ENCODE results near the gene ACSM4.
"Not testable (repeated sequence)": the region's sequence is repeated elsewhere in the genome, so short reads cannot be mapped to it uniquely, and the experiment has no call there.

Gene ACSM4

GRCh38 chr12:7303772-7304171 is at the start of gene ACSM4:
Gene ACSM4 (plus strand): TSS chr12:7304072. CDS start chr12:7304332, 260 bp downstream.
- no peak for DNase-seq

- no peak for DNase-seq
Measured at GRCh38 chr12:7259060-7259459, 44.8 kb upstream of the ACSM4 start.

- no peak for DNase-seq
Measured at GRCh38 chr12:7264538-7264937, 39.3 kb upstream of the ACSM4 start.

- DNase-seq: no peak
Measured at GRCh38 chr12:7265251-7265650, 38.6 kb upstream of the ACSM4 start.

GRCh38 chr12:7269273-7269672 is 34.6 kb upstream of the ACSM4 start:
- DNase-seq: no peak

- DNase-seq: no peak
Measured at GRCh38 chr12:7271893-7272514, 31.9 kb upstream of the ACSM4 start.

GRCh38 chr12:7275482-7275881 is 28.4 kb upstream of the ACSM4 start:
- DNase-seq: not testable (repeated sequence)

GRCh38 chr12:7282844-7283243 is 21.0 kb upstream of the ACSM4 start:
- DNase-seq: no peak

- no peak for DNase-seq
Measured at GRCh38 chr12:7289743-7290142, 14.1 kb upstream of the ACSM4 start.

- DNase-seq: not testable (repeated sequence)
Measured at GRCh38 chr12:7290588-7290987, 13.3 kb upstream of the ACSM4 start.

GRCh38 chr12:7292300-7292699 is 11.6 kb upstream of the ACSM4 start:
- DNase-seq: no peak

- no peak for DNase-seq
Measured at GRCh38 chr12:7293670-7294069, 10.2 kb upstream of the ACSM4 start.

GRCh38 chr12:7295529-7295928 is 8.3 kb upstream of the ACSM4 start:
- no peak for DNase-seq

- no peak for DNase-seq
Measured at GRCh38 chr12:7297865-7298264, 6.0 kb upstream of the ACSM4 start.

GRCh38 chr12:7302266-7302986 is 1.4 kb upstream of the ACSM4 start:
- DNase-seq: no peak

GRCh38 chr12:7303230-7303629 is 642 bp upstream of the ACSM4 start:
- DNase-seq: no peak

GRCh38 chr12:7304456-7304855 is 584 bp downstream of the ACSM4 start:
- DNase-seq: no peak

GRCh38 chr12:7310070-7310469 is 6.2 kb downstream of the ACSM4 start:
- no peak for DNase-seq

GRCh38 chr12:7319930-7320329 is 16.1 kb downstream of the ACSM4 start:
- no peak for DNase-seq

- no peak for DNase-seq
Measured at GRCh38 chr12:7321624-7322023, 17.8 kb downstream of the ACSM4 start.

GRCh38 chr12:7322599-7322998 is 18.7 kb downstream of the ACSM4 start:
- no peak for DNase-seq

- no peak for DNase-seq
Measured at GRCh38 chr12:7324176-7324575, 20.3 kb downstream of the ACSM4 start.

GRCh38 chr12:7327918-7328317 is 24.0 kb downstream of the ACSM4 start:
- no peak for DNase-seq

GRCh38 chr12:7337790-7338189 is 33.9 kb downstream of the ACSM4 start:
- not testable (repeated sequence) for DNase-seq

GRCh38 chr12:7339675-7340074 is 35.8 kb downstream of the ACSM4 start:
- no peak for DNase-seq
